Chondrocyte (in vitro differentiated cells): ENCODE results near the gene PAAF1. TPM values are rescaled to one million over a fixed set of nuclear protein-coding genes. Genes with fewer than 3 reads are reported as not detected.

Experiments used
- DNase-seq: peaks from one replicate; pipeline ENCODE4 v3.0.0; 2021; ENCODE audit warnings: mixed read lengths, low spot score
- H3K27ac Mint-ChIP-seq: one replicate; pipeline ENCODE4 v1.8.0; 2021; ENCODE audit warnings: mild to moderate bottlenecking, moderate library complexity, mixed read lengths; ENCODE audit not compliant: unreplicated experiment
- H3K27me3 Mint-ChIP-seq: 2 replicates; pipeline ENCODE4 v1.8.0; 2021; ENCODE audit warnings: low read depth, mixed read lengths
- H3K36me3 Mint-ChIP-seq: 2 replicates; pipeline ENCODE4 v1.8.0; 2021; ENCODE audit warnings: low read depth, mixed read lengths
- H3K4me1 Mint-ChIP-seq: 2 replicates; pipeline ENCODE4 v1.8.0; 2021; ENCODE audit warnings: low read depth, mild to moderate bottlenecking, mixed read lengths
- H3K4me3 Mint-ChIP-seq: one replicate; pipeline ENCODE4 v1.8.0; 2021; ENCODE audit warnings: mild to moderate bottlenecking, moderate library complexity, mixed read lengths; ENCODE audit not compliant: unreplicated experiment
- H3K9me3 Mint-ChIP-seq: 2 replicates; pipeline ENCODE4 v1.8.0; 2021; ENCODE audit warnings: low read depth, mixed read lengths
- total RNA-seq: library from RNA; stranded (reverse); gene quantifications from 3 replicates; pipeline ENCODE4 v1.2.1, GENCODE V29; 2021
- TF ChIP-seq, protein P1 (sequence below): fragments of 200-600 bp; sonication (generic); IDR thresholded peaks from 2 replicates; pipeline ENCODE4 v1.5.0; 2021; ENCODE audit warnings: antibody characterized with exemption, mild to moderate bottlenecking, moderate library complexity

Gene PAAF1
- total RNA-seq, 1 donor from 2014 or later, result 13.5 TPM

DNA sequence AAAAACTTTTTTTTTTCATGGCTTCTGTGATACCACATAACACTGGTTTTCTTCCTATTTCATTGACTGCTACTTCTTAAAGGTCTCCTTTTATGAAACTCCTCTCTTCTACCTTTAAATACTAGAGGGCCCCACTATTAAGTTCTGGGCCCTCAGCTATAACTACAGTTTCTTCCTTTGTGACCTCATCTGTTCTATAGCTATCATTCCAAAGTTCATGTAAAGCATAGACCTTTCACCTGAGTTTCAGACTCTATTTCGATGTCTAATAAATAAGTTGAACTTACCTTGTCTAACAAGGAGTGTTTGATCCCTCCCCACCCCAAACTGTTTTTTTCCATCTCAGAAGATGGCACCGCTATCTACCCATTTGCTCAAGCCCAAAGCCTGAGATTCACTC is 35.2 kb downstream of the PAAF1 start:
- Mint-ChIP-seq H3K9me3 (no peaks in the 10 kb centered on the region), H3K36me3 (peaks cover 27% of the 10 kb centered on the region), H3K27ac (no peak overlapping the region), H3K4me3 (no peak overlapping the region), H3K27me3 (no peaks in the 10 kb centered on the region), H3K4me1 (no peaks in the 10 kb centered on the region)
- TF ChIP-seq, protein P1, sequence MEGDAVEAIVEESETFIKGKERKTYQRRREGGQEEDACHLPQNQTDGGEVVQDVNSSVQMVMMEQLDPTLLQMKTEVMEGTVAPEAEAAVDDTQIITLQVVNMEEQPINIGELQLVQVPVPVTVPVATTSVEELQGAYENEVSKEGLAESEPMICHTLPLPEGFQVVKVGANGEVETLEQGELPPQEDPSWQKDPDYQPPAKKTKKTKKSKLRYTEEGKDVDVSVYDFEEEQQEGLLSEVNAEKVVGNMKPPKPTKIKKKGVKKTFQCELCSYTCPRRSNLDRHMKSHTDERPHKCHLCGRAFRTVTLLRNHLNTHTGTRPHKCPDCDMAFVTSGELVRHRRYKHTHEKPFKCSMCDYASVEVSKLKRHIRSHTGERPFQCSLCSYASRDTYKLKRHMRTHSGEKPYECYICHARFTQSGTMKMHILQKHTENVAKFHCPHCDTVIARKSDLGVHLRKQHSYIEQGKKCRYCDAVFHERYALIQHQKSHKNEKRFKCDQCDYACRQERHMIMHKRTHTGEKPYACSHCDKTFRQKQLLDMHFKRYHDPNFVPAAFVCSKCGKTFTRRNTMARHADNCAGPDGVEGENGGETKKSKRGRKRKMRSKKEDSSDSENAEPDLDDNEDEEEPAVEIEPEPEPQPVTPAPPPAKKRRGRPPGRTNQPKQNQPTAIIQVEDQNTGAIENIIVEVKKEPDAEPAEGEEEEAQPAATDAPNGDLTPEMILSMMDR, result no peak
- DNase-seq, result no peak

DNA sequence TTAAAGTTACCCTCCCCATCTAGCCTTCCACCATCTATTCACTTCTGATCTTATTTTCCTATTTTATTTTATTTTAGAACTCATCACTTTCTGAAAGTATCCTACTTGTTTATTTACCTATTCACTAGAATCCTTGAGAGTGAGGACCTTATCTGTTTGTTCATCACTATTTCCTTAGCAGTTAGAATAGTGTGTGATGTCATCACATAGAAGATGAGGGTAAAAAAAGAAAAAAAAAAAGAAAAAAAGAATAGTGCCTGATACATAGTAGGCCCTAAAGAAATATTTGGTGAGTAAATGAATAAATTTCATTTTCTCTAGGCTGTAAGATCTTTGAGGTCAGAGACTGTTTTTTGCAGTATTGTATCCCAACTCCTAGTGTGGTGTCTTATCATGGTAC is 36.7 kb downstream of the PAAF1 start:
- Mint-ChIP-seq H3K36me3 (peaks cover 30% of the 10 kb centered on the region), H3K27me3 (no peaks in the 10 kb centered on the region)
- DNase-seq, result no peak

DNA sequence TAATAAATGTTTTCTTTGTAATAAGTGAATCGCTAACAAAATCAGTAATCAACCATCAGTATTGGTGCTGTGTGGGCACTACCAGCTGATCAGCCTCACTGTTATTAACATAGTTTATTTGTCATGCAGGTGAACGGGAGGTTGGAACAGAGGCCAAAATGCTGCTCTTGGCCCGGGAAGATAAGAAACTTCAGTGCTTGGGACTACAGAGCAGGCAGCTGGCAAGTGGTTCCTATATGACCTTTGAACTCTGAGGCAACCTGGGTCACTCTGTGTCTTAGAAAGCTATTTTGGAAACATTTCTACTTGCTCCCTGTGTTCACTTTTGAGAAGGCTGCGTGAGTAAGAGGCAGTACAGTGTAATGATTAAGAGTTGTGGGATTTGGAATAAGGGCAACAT is 37.5 kb downstream of the PAAF1 start:
- no peak for DNase-seq
- TF ChIP-seq, protein P1, result no peak
- no peaks in the 10 kb centered on the region for H3K4me1 Mint-ChIP-seq
- no peak overlapping the region for H3K4me3 Mint-ChIP-seq
- H3K9me3 Mint-ChIP-seq, result no peaks in the 10 kb centered on the region
- H3K27ac Mint-ChIP-seq, result no peak overlapping the region
- H3K27me3 Mint-ChIP-seq, result no peaks in the 10 kb centered on the region
- H3K36me3 Mint-ChIP-seq, result peaks cover 34% of the 10 kb centered on the region

More for the DNA sequence above, 36.7 kb downstream of the PAAF1 start:
- H3K27ac Mint-ChIP-seq, result no peak overlapping the region
- no peaks in the 10 kb centered on the region for H3K4me1 Mint-ChIP-seq
- H3K4me3 Mint-ChIP-seq, result no peak overlapping the region
- TF ChIP-seq, protein P1, result no peak
- no peaks in the 10 kb centered on the region for H3K9me3 Mint-ChIP-seq

DNA sequence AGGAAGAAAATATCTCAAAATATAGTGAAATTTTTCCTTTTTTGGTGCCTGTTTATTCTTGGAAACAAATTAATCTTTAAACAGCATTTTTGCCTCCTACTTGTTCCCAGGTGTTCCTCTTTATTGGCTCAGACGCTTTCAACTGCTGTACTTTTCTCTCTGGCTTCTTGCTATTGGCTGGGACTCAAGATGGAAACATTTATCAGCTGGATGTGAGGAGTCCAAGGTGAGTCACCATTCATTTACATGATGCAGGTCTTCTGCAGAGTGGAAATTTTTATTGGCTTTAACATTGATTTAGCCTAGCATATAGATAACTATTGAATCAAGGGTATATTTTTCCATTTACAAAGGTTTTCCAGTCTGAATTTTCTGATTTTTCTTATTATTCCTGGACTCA is 39.6 kb downstream of the PAAF1 start:
- Mint-ChIP-seq H3K4me1 (no peaks in the 10 kb centered on the region), H3K27me3 (no peaks in the 10 kb centered on the region), H3K27ac (no peak overlapping the region), H3K4me3 (no peak overlapping the region), H3K36me3 (peaks cover 29% of the 10 kb centered on the region), H3K9me3 (no peaks in the 10 kb centered on the region)
- TF ChIP-seq, protein P1, result no peak
- no peak for DNase-seq

DNA sequence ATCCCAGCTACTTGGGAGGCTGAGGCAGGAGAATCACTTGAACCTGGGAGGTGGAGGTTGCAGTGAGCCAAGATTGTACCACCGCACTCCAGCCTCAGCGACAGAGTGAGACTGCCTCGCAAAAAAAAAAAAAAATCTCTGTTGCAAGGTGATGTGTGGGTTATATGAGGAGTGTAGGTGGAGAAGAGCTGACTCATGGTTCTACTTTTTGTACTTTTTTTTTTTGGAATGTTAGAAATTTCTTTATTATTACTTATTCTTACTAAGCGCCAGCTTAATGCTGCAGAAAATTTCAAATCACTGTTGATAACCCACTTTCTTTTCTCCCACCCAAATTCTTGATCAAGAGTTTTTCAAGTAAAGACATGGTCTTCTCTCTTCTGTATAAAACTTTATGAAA is 44.4 kb downstream of the PAAF1 start:
- TF ChIP-seq, protein P1, result no peak
- H3K36me3 Mint-ChIP-seq, result peaks cover 17% of the 10 kb centered on the region
- DNase-seq, result no peak
- no peaks in the 10 kb centered on the region for H3K27me3 Mint-ChIP-seq
- H3K4me3 Mint-ChIP-seq, result no peak overlapping the region
- H3K9me3 Mint-ChIP-seq, result no peaks in the 10 kb centered on the region
- no peak overlapping the region for H3K27ac Mint-ChIP-seq
- H3K4me1 Mint-ChIP-seq, result no peaks in the 10 kb centered on the region
